K562 (cell line): ENCODE results near the gene TMEM161B.
"Not testable (repeated sequence)": the region's sequence is repeated elsewhere in the genome, so short reads cannot be mapped to it uniquely, and the experiment has no call there.

Experiments used
- CHD4 ChIP-seq: fragments of 200-600 bp; sonication (generic); IDR thresholded peaks from 3 replicates; pipeline ENCODE4 v1.6.1; 2012; ENCODE audit warnings: low read depth, mild to moderate bottlenecking, mixed read lengths, low read length, inconsistent platforms; ENCODE audit not compliant: insufficient read depth, insufficient replicate concordance, poor library complexity, severe bottlenecking
- CTCF ChIP-seq, 3 experiments: IDR thresholded peaks in 2 of 3; conservative IDR thresholded peaks in 1 of 3; 2 replicates each; pipeline ENCODE4 v1.5.1; 2011 to 2012; ENCODE audit warnings: low read length in 3 of 3, mild to moderate bottlenecking in 3 of 3, control low read depth in 2 of 3, improper control_type of control experiment in 1 of 3, inconsistent platforms in 1 of 3, low read depth in 1 of 3, mixed read lengths in 1 of 3, moderate library complexity in 1 of 3; ENCODE audit not compliant: insufficient read depth in 2 of 3
- DEAF1 ChIP-seq: fragments of 450-650 bp; formaldehyde crosslinking; IDR thresholded peaks from 2 replicates; pipeline ENCODE4 v1.4.0; 2020; ENCODE audit warnings: mild to moderate bottlenecking, moderate library complexity
- E2F1 ChIP-seq: sonication (generic); formaldehyde crosslinking; IDR thresholded peaks from 2 replicates; pipeline ENCODE4 v1.8.1; 2023; ENCODE audit warnings: mild to moderate bottlenecking, missing genetic modification reagents, moderate library complexity
- EZH2 ChIP-seq: IDR thresholded peaks from 2 replicates; pipeline ENCODE4 v1.6.1; 2012; ENCODE audit warnings: low read depth, mild to moderate bottlenecking, inconsistent platforms, low read length, borderline replicate concordance
- JUNB ChIP-seq: fragments of 450-650 bp; formaldehyde crosslinking; conservative IDR thresholded peaks from 2 replicates; pipeline ENCODE4 v1.4.0; 2020; ENCODE audit warnings: mild to moderate bottlenecking
- MAX ChIP-seq: sonication (generic); formaldehyde crosslinking; IDR thresholded peaks from 2 replicates; pipeline ENCODE4 v1.9.0; 2022; ENCODE audit warnings: mild to moderate bottlenecking, missing genetic modification reagents
- PATZ1 ChIP-seq: fragments of 250-450 bp; sonication (Bioruptor Pico); IDR thresholded peaks from 2 replicates; pipeline ENCODE4 v1.5.0; 2020; ENCODE audit warnings: mild to moderate bottlenecking, borderline replicate concordance
- POLR2A ChIP-seq: fragments of 450-650 bp; conservative IDR thresholded peaks from 2 replicates; pipeline ENCODE4 v1.6.1; 2016
- POLR2AphosphoS5 ChIP-seq: IDR thresholded peaks from 2 replicates; pipeline ENCODE4 v1.6.1; 2011; ENCODE audit warnings: mild to moderate bottlenecking, low read depth, low read length, moderate library complexity; ENCODE audit not compliant: control insufficient read depth, insufficient read depth
- RBBP5 ChIP-seq: fragments of 200-600 bp; sonication (generic); IDR thresholded peaks from 2 replicates; pipeline ENCODE4 v1.6.1; 2012; ENCODE audit warnings: borderline replicate concordance, mild to moderate bottlenecking, low read length, control low read depth, inconsistent platforms; ENCODE audit not compliant: insufficient read depth, poor library complexity, severe bottlenecking

- TF ChIP-seq CTCF (IDR thresholded peaks at IDR 0.05 in 2 of 3, conservative IDR thresholded peaks at IDR 0.05 in 1 of 3; ENCODE audit: insufficient read depth in 2 of 3, low read depth in 1 of 3, low read length in 3 of 3); POLR2AphosphoS5; POLR2A; E2F1 (CRISPR knock-in tag); PATZ1 (CRISPR knock-in tag); EZH2; MAX (CRISPR knock-in tag); JUNB; RBBP5; DEAF1 (CRISPR knock-in tag); CHD4: not testable (repeated sequence)
Measured at GRCh38 chr5:88177486-88177885, 91.2 kb downstream of the TMEM161B start.
